Dedifferentiated amniotic fluid mesenchymal stem cell (primary cell): Measurements from ENCODE around the gene COMMD3.
"Not testable (repeated sequence)": the region's sequence is repeated elsewhere in the genome, so short reads cannot be mapped to it uniquely, and the experiment has no call there.

Experiments used
- DNase-seq: peaks from one replicate; pipeline ENCODE4 v3.0.0-alpha.2; 2016; ENCODE audit errors: extremely low spot score

The COMMD3 gene

GRCh38 chr10:22316286-22317075, at the start of gene COMMD3:
Gene COMMD3 (plus strand): TSS chr10:22316388. CDS start chr10:22316418, 30 bp downstream.
- peak; percentile 86 for DNase-seq

GRCh38 chr10:22268503-22268902, 47.7 kb upstream of the COMMD3 start:
- no peak for DNase-seq

- no peak for DNase-seq
These were observed 44.4 kb upstream of the COMMD3 start for GRCh38 chr10:22271786-22272185.

- no peak for DNase-seq
These were observed 37.8 kb upstream of the COMMD3 start for GRCh38 chr10:22278441-22278782.

- no peak for DNase-seq
These were observed 36.1 kb upstream of the COMMD3 start for GRCh38 chr10:22280078-22280477.

- no peak for DNase-seq
These were observed 31.1 kb upstream of the COMMD3 start for GRCh38 chr10:22285130-22285529.

- no peak for DNase-seq
These were observed 22.3 kb upstream of the COMMD3 start for GRCh38 chr10:22293747-22294404.

GRCh38 chr10:22294694-22295093, 21.5 kb upstream of the COMMD3 start:
- no peak for DNase-seq

- no peak for DNase-seq
These were observed 15.0 kb upstream of the COMMD3 start for GRCh38 chr10:22301193-22301592.

- no peak for DNase-seq
These were observed 12.7 kb upstream of the COMMD3 start for GRCh38 chr10:22303461-22303860.

- no peak for DNase-seq
These were observed 10.5 kb upstream of the COMMD3 start for GRCh38 chr10:22305721-22306120.

- DNase-seq, result peak; percentile 29
These were observed 7.8 kb upstream of the COMMD3 start for GRCh38 chr10:22308390-22308789.

GRCh38 chr10:22309180-22310000, 6.8 kb upstream of the COMMD3 start:
- DNase-seq, result no peak

GRCh38 chr10:22310012-22310411, 6.2 kb upstream of the COMMD3 start:
- not testable (repeated sequence) for DNase-seq

GRCh38 chr10:22310928-22311327, 5.3 kb upstream of the COMMD3 start:
- DNase-seq, result no peak

GRCh38 chr10:22314852-22315251, 1.3 kb upstream of the COMMD3 start:
- DNase-seq, result no peak

- DNase-seq, result no peak
These were observed 518 bp upstream of the COMMD3 start for GRCh38 chr10:22315455-22316285.

GRCh38 chr10:22317076-22317370, 835 bp downstream of the COMMD3 start:
- no peak for DNase-seq

GRCh38 chr10:22317771-22318565, 1.8 kb downstream of the COMMD3 start:
- no peak for DNase-seq

- DNase-seq, result no peak
These were observed 2.6 kb downstream of the COMMD3 start for GRCh38 chr10:22318772-22319171.

- DNase-seq, result no peak
These were observed 3.4 kb downstream of the COMMD3 start for GRCh38 chr10:22319547-22319979.
